ENCODE measurements around the gene HLTF.

Gene HLTF

DNA sequence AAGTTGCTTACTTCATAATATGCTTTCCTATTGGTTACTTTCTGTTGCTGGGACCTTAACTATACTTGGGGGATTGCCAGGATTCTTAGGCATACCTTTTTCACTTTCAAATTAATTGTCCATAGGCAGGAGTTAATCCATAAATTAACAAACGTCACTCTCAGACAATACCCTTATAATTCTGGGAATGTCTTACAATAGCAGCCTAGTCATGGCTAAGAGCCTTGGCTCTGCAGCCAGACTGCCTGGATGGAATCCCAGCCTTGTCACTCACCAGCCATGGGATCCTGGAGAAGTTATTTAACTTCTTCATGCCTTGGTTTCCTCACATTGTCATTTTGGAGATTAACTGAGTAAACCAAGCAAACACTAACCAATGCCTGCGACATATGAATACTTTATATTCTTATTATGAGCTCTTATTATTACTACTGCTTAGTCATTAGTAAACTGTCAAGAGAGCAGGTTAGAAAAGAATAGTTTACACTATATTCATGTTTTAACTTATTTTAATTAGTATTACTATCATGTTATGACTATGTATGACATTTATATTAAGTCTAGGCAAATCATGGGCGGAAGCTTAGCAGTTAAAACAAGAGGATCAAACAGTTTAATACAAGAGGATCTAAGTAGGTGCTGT lies 66.0 kb downstream of the HLTF start:
- Histone ChIP-seq H3K79me2 (ENCODE audit: low read length) (peaks cover 6% of the 10 kb centered on the region; the same call in 1 of the 2 replicates), H3K36me3 (replicated peaks; ENCODE audit: insufficient read depth, low read length) (peaks cover 20% of the 10 kb centered on the region), H2AFZ (ENCODE audit: low read length) (no peak overlapping the region), H3K4me1 (ENCODE audit: low read length) (no peaks in the 10 kb centered on the region), H3K27ac (ENCODE audit: low read length) (no peak overlapping the region), H3K27me3 (replicated peaks; ENCODE audit: insufficient read depth, low read length) (no peaks in the 10 kb centered on the region), H4K20me1 (ENCODE audit: insufficient read depth, low read length) (no peaks in the 10 kb centered on the region), H3K9ac (ENCODE audit: low read length) (no peak overlapping the region), H3F3A (ENCODE audit: insufficient read depth, low read length) (no peaks in the 10 kb centered on the region), H3K4me2 (ENCODE audit: low read depth, low read length) (no peak overlapping the region), H3K9me2 (replicated peaks; ENCODE audit: insufficient read depth, low read length) (no peaks in the 10 kb centered on the region), H3K9me3 (replicated peaks; ENCODE audit: insufficient read depth, low read length) (no peaks in the 10 kb centered on the region), H3K4me3 (ENCODE audit: low read length) (no peak overlapping the region)
- TF ChIP-seq, protein P1, sequence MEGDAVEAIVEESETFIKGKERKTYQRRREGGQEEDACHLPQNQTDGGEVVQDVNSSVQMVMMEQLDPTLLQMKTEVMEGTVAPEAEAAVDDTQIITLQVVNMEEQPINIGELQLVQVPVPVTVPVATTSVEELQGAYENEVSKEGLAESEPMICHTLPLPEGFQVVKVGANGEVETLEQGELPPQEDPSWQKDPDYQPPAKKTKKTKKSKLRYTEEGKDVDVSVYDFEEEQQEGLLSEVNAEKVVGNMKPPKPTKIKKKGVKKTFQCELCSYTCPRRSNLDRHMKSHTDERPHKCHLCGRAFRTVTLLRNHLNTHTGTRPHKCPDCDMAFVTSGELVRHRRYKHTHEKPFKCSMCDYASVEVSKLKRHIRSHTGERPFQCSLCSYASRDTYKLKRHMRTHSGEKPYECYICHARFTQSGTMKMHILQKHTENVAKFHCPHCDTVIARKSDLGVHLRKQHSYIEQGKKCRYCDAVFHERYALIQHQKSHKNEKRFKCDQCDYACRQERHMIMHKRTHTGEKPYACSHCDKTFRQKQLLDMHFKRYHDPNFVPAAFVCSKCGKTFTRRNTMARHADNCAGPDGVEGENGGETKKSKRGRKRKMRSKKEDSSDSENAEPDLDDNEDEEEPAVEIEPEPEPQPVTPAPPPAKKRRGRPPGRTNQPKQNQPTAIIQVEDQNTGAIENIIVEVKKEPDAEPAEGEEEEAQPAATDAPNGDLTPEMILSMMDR (IDR thresholded peaks at IDR 0.05; ENCODE audit: low read length), result no peak
- TF ChIP-seq EZH2 (optimal IDR thresholded peaks at IDR 0.05; ENCODE audit: low read depth, low read length), result no peak
- no peak for DNase-seq

DNA sequence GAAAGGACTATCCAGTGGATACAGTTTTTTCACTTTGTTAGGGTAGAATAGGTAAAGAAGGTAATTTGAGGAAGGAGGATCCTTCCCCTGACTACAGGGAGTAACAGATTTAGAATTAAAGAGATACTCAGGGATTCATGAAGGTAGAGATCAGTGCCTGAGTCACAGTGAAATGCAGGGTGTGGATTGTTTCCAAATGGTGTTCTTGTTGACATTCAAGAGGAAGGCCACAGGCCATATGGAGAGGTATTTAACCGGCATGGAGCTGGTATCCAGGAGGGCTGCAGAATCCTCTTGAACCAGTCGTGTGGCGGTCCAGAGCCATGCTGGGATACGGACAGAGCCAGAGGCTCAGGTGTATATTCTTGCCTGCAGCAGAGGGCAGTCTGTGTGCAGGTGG lies 66.8 kb downstream of the HLTF start:
- no peaks in the 10 kb centered on the region for H3K9me2 ChIP-seq (replicated peaks; ENCODE audit: insufficient read depth, low read length)
- H3K79me2 ChIP-seq (ENCODE audit: low read length), result peaks cover 13% of the 10 kb centered on the region; the same call in 1 of the 2 replicates
- H4K20me1 ChIP-seq (ENCODE audit: insufficient read depth, low read length), result no peaks in the 10 kb centered on the region
- no peak overlapping the region for H3K9ac ChIP-seq (ENCODE audit: low read length)
- no peak overlapping the region for H3K4me2 ChIP-seq (ENCODE audit: low read depth, low read length)
- no peak overlapping the region for H2AFZ ChIP-seq (ENCODE audit: low read length)
- no peak overlapping the region for H3K4me3 ChIP-seq (ENCODE audit: low read length)
- no peaks in the 10 kb centered on the region for H3K4me1 ChIP-seq (ENCODE audit: low read length)
- no peak for TF ChIP-seq EZH2phosphoT487 (IDR thresholded peaks at IDR 0.05; ENCODE audit: low read length)
- TF ChIP-seq, protein P1 (IDR thresholded peaks at IDR 0.05; ENCODE audit: low read length), result no peak
- TF ChIP-seq EZH2 (optimal IDR thresholded peaks at IDR 0.05; ENCODE audit: low read depth, low read length), result no peak
- H3F3A ChIP-seq (ENCODE audit: insufficient read depth, low read length), result no peaks in the 10 kb centered on the region
- H3K9me3 ChIP-seq (replicated peaks; ENCODE audit: insufficient read depth, low read length), result no peaks in the 10 kb centered on the region
- peaks cover 18% of the 10 kb centered on the region for H3K36me3 ChIP-seq (replicated peaks; ENCODE audit: insufficient read depth, low read length)
- DNase-seq, result no peak
- no peaks in the 10 kb centered on the region for H3K27me3 ChIP-seq (replicated peaks; ENCODE audit: insufficient read depth, low read length)
- no peak overlapping the region for H3K27ac ChIP-seq (ENCODE audit: low read length)

DNA sequence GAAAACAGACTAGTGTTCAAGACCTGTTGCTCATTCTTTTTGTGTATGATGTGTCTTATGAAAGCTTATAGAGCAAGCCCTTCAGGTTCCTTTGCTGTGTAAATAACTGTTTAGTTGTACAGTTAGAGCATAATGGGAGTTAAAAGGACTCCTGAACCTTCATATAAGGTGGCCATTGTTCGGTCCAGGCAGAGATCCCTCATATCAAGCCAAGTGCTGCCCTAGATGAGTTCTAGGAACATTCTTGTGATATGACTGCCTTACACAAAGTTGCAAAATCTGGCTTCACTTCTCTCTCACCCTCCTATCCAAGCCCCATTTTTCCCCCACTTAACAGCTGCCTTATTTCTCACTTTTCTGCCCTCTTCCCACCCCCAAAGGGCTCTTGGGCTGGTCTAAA lies 68.1 kb downstream of the HLTF start:
- Histone ChIP-seq H3K27me3 (replicated peaks; ENCODE audit: insufficient read depth, low read length) (no peaks in the 10 kb centered on the region), H3K4me2 (ENCODE audit: low read depth, low read length) (no peak overlapping the region), H3F3A (ENCODE audit: insufficient read depth, low read length) (no peaks in the 10 kb centered on the region), H3K9me3 (replicated peaks; ENCODE audit: insufficient read depth, low read length) (no peaks in the 10 kb centered on the region), H3K4me1 (ENCODE audit: low read length) (no peaks in the 10 kb centered on the region), H3K4me3 (ENCODE audit: low read length) (no peak overlapping the region), H3K79me2 (ENCODE audit: low read length) (peaks cover 20% of the 10 kb centered on the region; the same call in 1 of the 2 replicates), H3K9ac (ENCODE audit: low read length) (no peak overlapping the region), H4K20me1 (ENCODE audit: insufficient read depth, low read length) (no peaks in the 10 kb centered on the region), H2AFZ (ENCODE audit: low read length) (no peak overlapping the region), H3K36me3 (replicated peaks; ENCODE audit: insufficient read depth, low read length) (peaks cover 6% of the 10 kb centered on the region), H3K27ac (ENCODE audit: low read length) (no peak overlapping the region), H3K9me2 (replicated peaks; ENCODE audit: insufficient read depth, low read length) (no peaks in the 10 kb centered on the region)
- no peak for DNase-seq
- TF ChIP-seq EZH2phosphoT487 (IDR thresholded peaks at IDR 0.05; ENCODE audit: low read length), result no peak
- TF ChIP-seq EZH2 (optimal IDR thresholded peaks at IDR 0.05; ENCODE audit: low read depth, low read length), result no peak
- TF ChIP-seq, protein P1 (IDR thresholded peaks at IDR 0.05; ENCODE audit: low read length), result no peak
